Cardiac muscle cell (in vitro differentiated cells and primary cell): ENCODE results near the gene CALML6. TPM values are rescaled to one million over a fixed set of nuclear protein-coding genes. Genes with fewer than 3 reads are reported as not detected.

Experiments
- DNase-seq, 2 donors: peaks; one replicate each; pipeline versions ENCODE4 v3.0.0 to v3.0.0-alpha.2; 2010 to 2017; ENCODE audit warnings: low read depth in 1 of 2, low spot score in 1 of 2
- H3K27ac ChIP-seq: fragments of 200-600 bp; sonication (generic); 2 replicates; pipeline ENCODE4 v1.5.1; 2016
- H3K27me3 ChIP-seq: fragments of 200-600 bp; sonication (generic); 2 replicates; pipeline ENCODE4 v1.6.0; 2016; ENCODE audit warnings: control low read depth
- H3K36me3 ChIP-seq: fragments of 200-600 bp; sonication (generic); 2 replicates; pipeline ENCODE4 v1.5.1; 2016; ENCODE audit warnings: control low read depth
- H3K4me1 ChIP-seq: fragments of 200-600 bp; sonication (generic); 2 replicates; pipeline ENCODE4 v1.8.1; 2017; ENCODE audit warnings: low read depth, mild to moderate bottlenecking, mixed run types
- H3K4me3 ChIP-seq: fragments of 200-600 bp; sonication (generic); 2 replicates; pipeline ENCODE4 v1.5.1; 2016; ENCODE audit warnings: mild to moderate bottlenecking
- H3K9me3 ChIP-seq: fragments of 200-600 bp; sonication (generic); 2 replicates; pipeline ENCODE4 v1.5.1; 2017; ENCODE audit warnings: low read depth, mild to moderate bottlenecking, control low read depth
- polyA plus RNA-seq: library from polyadenylated mRNA; unstranded; fragments of >200 nt; fragmentation: Nextera tagmentation; extraction: Ambion mirVana; gene quantifications from 2 replicates; pipeline ENCODE4 v1.2.1, GENCODE V29; 2016
- total RNA-seq: library from RNA; depleted of rRNA; stranded (reverse); fragments of >200 nt; gene quantifications from 2 replicates; pipeline ENCODE4 v1.2.3, GENCODE V29; 2016
- TF ChIP-seq, protein P1 (sequence below): IDR thresholded peaks from 2 replicates; pipeline ENCODE4 v1.5.1; 2012; ENCODE audit warnings: low read depth, mild to moderate bottlenecking, low read length

Gene CALML6
- total and polyA plus RNA-seq, 2 experiments from 2014 or later, result 0.28 to 0.63 TPM

DNA sequence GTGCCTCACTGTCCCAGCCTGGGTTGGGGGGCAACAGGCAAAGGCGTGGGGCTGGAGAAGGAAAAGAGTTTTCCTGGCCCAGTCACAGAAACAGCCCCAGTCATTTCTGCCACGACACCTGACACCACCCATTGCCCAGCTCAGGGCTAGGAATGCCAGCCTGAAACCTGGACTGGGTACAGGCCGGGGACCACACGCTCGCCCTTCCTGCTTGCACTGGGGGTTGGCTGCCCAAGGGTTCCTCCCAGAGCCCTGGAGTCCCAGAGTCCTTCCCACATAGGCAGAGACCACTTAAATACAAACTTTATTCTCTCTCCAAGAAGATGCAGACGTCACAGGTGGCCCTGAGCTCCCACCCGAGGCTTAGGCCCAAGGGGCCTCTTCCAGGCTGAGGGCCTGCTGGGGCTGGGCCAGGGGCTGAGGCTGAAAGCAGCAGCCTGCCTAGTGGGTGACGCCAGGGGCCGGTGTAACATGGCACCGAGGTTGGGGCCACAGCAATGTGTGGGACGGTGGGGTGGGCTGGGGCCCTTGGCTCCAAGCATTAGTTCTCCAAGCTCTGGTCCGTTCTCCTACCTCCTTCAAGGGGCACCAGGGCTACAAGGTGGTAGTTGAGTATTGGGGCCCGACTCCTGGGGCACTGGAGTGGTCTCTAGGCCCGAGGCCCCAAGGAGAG, 2.4 kb downstream of the CALML6 start:
- no peaks in the 10 kb centered on the region for H3K27me3 ChIP-seq
- no peak overlapping the region for H3K27ac ChIP-seq
- no peaks in the 10 kb centered on the region for H3K9me3 ChIP-seq
- no peak overlapping the region for H3K4me3 ChIP-seq
- no peaks in the 10 kb centered on the region for H3K36me3 ChIP-seq
- DNase-seq, result no peak
- peaks cover 10% of the 10 kb centered on the region for H3K4me1 ChIP-seq
- TF ChIP-seq, protein P1, sequence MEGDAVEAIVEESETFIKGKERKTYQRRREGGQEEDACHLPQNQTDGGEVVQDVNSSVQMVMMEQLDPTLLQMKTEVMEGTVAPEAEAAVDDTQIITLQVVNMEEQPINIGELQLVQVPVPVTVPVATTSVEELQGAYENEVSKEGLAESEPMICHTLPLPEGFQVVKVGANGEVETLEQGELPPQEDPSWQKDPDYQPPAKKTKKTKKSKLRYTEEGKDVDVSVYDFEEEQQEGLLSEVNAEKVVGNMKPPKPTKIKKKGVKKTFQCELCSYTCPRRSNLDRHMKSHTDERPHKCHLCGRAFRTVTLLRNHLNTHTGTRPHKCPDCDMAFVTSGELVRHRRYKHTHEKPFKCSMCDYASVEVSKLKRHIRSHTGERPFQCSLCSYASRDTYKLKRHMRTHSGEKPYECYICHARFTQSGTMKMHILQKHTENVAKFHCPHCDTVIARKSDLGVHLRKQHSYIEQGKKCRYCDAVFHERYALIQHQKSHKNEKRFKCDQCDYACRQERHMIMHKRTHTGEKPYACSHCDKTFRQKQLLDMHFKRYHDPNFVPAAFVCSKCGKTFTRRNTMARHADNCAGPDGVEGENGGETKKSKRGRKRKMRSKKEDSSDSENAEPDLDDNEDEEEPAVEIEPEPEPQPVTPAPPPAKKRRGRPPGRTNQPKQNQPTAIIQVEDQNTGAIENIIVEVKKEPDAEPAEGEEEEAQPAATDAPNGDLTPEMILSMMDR, result no peak

DNA sequence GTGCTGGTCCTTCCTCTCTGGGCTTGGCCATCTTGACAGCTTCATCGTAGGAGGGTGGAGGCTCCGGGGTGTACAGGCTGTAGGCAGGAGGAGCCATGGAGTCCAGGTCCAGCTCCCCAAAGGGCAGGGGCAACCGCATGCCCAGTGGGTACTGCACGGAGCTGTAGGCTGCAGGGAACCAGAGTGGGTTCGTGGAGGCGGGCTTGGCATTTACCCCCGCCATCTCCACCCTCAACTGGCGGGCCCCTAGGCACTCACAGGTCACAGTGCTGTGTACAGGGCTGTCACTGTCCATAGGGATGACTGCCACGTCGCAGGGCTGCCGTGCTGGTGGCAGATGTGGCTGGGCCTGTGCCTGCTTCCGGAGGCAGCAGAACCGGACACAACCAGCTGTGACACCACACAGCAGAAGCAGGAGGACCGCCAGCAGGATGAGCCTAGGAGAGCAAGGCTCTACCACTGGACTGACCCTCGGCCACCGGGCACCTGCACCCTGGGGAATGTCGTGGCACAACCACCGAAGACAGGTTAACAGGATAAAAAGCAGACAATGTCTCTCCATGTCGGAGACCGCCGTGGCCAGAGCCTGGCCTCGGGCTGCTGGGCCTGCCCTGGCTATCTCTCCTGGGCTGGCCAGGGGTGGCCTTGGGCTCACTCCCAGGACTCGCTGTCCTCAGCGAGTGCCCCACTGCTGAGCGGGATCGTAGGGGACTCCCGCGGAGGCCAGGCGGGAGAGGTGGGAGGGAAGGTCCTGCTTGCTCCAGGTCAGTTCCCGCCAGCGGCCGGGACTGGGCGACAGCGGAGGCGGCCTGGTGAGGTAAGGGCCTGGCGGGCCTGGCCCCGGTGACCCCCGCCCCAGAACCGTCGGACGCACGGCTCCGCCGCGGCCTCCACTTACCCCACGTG, 3.2 kb downstream of the CALML6 start:
- TF ChIP-seq, protein P1, result no peak

DNA sequence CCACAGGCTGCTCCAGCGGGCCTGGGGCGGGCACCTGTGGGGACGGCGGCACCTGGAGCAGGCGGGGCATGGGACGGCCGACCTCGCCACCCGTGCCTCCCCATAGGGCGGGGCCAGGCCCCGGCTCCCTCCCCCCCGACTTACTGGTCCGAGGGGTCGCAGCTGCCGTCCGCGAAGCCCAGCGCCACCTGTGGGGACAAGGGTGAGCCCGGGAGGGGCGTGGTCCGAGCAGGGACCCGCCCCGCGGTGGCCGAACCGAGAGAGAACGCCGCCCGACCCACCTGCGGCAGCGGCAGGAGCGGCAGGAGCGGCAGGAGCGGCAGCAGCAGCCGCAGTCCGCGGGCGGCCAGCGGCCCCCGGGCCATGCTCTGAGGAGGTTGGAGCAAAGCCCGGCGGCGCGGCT, 3.8 kb downstream of the CALML6 start, which contains the start of gene TMEM52:
Gene TMEM52 (minus strand): TSS at position 379 of the 403 bp plus-strand sequence. CDS start 14 bp downstream, at position 365.
- Histone ChIP-seq H3K4me1 (peaks cover 12% of the 10 kb centered on the region), H3K27ac (no peak within 1 kb of the TSS)

More for the DNA sequence above, 3.2 kb downstream of the CALML6 start:
- Histone ChIP-seq H3K4me1 (peaks cover 12% of the 10 kb centered on the region), H3K36me3 (no peaks in the 10 kb centered on the region), H3K4me3 (peak overlapping the region; percentile 36), H3K27ac (no peak overlapping the region), H3K27me3 (no peaks in the 10 kb centered on the region), H3K9me3 (no peaks in the 10 kb centered on the region)
- DNase-seq, result no peak

DNA sequence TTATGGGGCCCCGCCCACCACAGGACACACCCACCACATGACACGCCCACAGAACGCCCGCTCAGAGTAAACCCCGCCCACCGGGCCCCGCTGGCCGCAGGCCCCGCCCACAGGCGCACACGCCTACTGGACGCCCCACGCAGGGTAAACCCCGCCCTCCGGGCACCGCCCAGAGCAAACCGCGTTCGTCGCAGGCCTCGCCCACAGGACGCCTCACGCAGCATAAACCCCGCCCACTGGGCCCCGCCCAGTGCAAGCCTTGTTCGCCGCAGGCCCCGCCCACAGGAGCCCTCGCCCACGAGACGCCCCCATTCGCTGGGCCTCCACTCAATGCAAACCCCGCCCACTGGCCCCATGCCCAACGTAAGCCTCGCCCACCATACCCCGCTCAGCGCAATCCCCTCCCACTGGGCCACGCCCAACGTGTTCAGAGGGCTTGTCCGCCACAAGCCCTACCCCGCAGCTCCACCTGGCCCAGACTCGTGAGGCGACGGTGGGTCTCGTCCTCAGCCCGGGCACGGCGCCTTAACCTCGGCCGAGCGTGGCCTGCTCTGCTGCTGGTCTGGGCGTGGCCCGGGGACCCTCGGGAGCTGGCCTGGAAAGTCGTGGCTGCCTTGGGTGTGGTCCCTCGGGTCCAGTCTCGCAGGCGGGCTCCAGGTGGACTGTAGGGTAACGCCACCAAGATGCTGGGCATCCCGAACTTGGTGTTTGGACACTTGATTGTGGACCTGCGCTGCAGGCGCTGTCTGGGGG, 4.4 kb downstream of the CALML6 start:
- Histone ChIP-seq H3K4me1 (peaks cover 9% of the 10 kb centered on the region), H3K9me3 (no peaks in the 10 kb centered on the region), H3K4me3 (peak overlapping the region; percentile 36), H3K27me3 (no peaks in the 10 kb centered on the region), H3K27ac (no peak overlapping the region), H3K36me3 (no peaks in the 10 kb centered on the region)
- peak; percentile 98 to 100 for DNase-seq
- TF ChIP-seq, protein P1, result no peak

More for the DNA sequence above, 3.8 kb downstream of the CALML6 start, which contains the start of gene TMEM52:
- TF ChIP-seq, protein P1, result no peak
- DNase-seq, result no peak
- no peaks in the 10 kb centered on the region for H3K36me3 ChIP-seq
- H3K9me3 ChIP-seq, result no peaks in the 10 kb centered on the region
- no peaks in the 10 kb centered on the region for H3K27me3 ChIP-seq
- H3K4me3 ChIP-seq, result peak within 1 kb of the TSS; percentile 36

DNA sequence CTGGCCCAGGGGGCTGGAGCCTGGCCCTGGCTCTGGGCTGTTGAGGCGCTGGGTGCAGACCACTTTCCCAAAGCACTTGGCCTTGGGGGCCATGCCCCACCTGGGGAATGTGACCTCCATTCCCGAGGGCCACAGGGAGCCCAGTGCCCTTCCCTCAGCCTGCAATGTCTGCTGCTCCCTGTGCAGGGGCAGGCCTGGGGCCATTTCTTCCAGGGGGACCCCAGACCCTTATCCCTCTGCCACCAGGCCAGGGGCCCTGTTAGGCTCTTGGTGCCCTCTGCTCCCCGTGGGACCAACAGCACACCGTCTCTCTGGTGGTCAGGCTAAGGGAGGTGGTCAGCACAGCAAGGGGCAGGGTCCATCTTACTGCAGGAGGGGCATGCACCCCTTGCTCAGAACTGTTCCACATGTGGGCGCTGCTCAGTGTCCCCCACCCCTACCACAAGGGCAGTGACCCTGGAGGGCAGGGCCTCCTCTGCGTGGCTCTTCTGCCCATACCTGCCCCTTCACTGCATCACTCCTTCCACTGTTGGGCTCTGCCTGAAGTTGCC, 5.1 kb downstream of the CALML6 start:
- DNase-seq, result no peak
- TF ChIP-seq, protein P1, result no peak
- Histone ChIP-seq H3K36me3 (no peaks in the 10 kb centered on the region), H3K27ac (no peak overlapping the region), H3K9me3 (no peaks in the 10 kb centered on the region), H3K4me3 (no peak overlapping the region), H3K27me3 (no peaks in the 10 kb centered on the region), H3K4me1 (peaks cover 2% of the 10 kb centered on the region)
